OCI-LY3 (cell line): Measurements from ENCODE around the gene MAD1L1.

Source experiments
- H2AFZ ChIP-seq: fragments of 200-600, 300-600 bp; shearing (Covaris generic); 2 replicates; pipeline ENCODE4 v1.6.0; 2014; ENCODE audit warnings: antibody characterized with exemption, low read depth, low read length
- H3K27ac ChIP-seq: fragments of 200-600, 300-600 bp; sonication (generic); 2 replicates; pipeline ENCODE4 v1.5.1; 2014; ENCODE audit warnings: mild to moderate bottlenecking, low read length, moderate library complexity, mixed read lengths
- H3K27me3 ChIP-seq: fragments of 200-600, 300-600 bp; sonication (generic); 2 replicates; pipeline ENCODE4 v1.6.1; 2014; ENCODE audit warnings: low read depth, low read length, mixed read lengths
- H3K36me3 ChIP-seq: fragments of 200-600, 300-600 bp; sonication (generic); replicated peaks from 2 replicates; pipeline ENCODE3; 2014; ENCODE audit warnings: low read depth, low read length, mixed read lengths
- H3K4me1 ChIP-seq: fragments of 300-600, 200-600 bp; sonication (generic); 2 replicates; pipeline ENCODE4 v1.6.1; 2014; ENCODE audit warnings: low read length, mixed read lengths
- H3K4me2 ChIP-seq: fragments of 200-600, 300-600 bp; sonication (generic); 2 replicates; pipeline ENCODE4 v1.6.1; 2014; ENCODE audit warnings: low read length, mixed read lengths
- H3K4me3 ChIP-seq: fragments of 300-600, 200-600 bp; sonication (generic); 2 replicates; pipeline ENCODE4 v1.5.1; 2014; ENCODE audit warnings: antibody characterized with exemption, mild to moderate bottlenecking, low read length, moderate library complexity
- H3K79me2 ChIP-seq: fragments of 300-600, 200-600 bp; shearing (Covaris generic); 2 replicates; pipeline ENCODE4 v1.6.1; 2014; ENCODE audit warnings: mild to moderate bottlenecking, low read length, mixed read lengths
- H3K9ac ChIP-seq: fragments of 300-600, 200-600 bp; shearing (Covaris generic); 2 replicates; pipeline ENCODE4 v1.6.0; 2014; ENCODE audit warnings: mild to moderate bottlenecking, low read length, moderate library complexity
- H3K9me3 ChIP-seq: fragments of 200-600, 300-600 bp; shearing (Covaris generic); 2 replicates; pipeline ENCODE4 v1.6.1; 2014; ENCODE audit warnings: low read length, mixed read lengths; ENCODE audit not compliant: insufficient read depth
- H4K20me1 ChIP-seq: fragments of 200-600, 300-600 bp; sonication (generic); 2 replicates; pipeline ENCODE4 v1.6.1; 2016; ENCODE audit warnings: low read length, mixed read lengths; ENCODE audit not compliant: insufficient read depth
- EZH2phosphoT487 ChIP-seq: fragments of 200-600 bp; shearing (Covaris generic); IDR thresholded peaks from 2 replicates; pipeline ENCODE4 v1.6.1; 2018; ENCODE audit warnings: antibody characterized with exemption, mixed run types, low read depth
- TF ChIP-seq, protein P1 (sequence below): fragments of 200-600, 300-600 bp; sonication (generic); IDR thresholded peaks from 2 replicates; pipeline ENCODE4 v1.5.1; 2014; ENCODE audit warnings: antibody characterized with exemption, low read length, low read depth

The MAD1L1 gene

DNA sequence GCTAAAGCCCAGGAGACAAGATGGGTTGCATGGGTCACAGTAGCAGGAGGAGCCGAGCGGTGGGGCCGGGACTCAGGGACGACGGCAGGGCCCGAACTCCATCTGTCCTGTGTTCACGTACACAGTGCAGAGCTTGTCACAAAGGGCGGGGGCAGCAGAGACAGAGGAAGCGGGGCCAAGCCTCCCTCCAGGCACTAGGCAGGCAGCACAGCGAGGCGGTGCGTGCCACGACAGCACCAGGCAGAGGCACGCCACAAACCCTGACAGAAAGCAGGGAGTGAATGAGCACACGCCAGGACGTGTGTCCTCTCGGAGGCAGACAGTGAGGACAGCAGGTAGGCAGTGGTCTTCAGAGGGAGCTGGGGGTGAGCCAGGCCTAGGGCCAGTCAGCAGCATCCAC lies 177.8 kb downstream of the MAD1L1 start:
- Histone ChIP-seq H3K9me3 (no peaks in the 10 kb centered on the region), H3K9ac (no peak overlapping the region), H3K36me3 (no peaks in the 10 kb centered on the region), H3K4me2 (no peak overlapping the region), H2AFZ (no peak overlapping the region), H3K79me2 (no peaks in the 10 kb centered on the region), H3K4me3 (no peak overlapping the region), H3K4me1 (no peaks in the 10 kb centered on the region), H3K27ac (no peak overlapping the region), H3K27me3 (no peaks in the 10 kb centered on the region), H4K20me1 (no peaks in the 10 kb centered on the region)
- TF ChIP-seq EZH2phosphoT487, result no peak
- TF ChIP-seq, protein P1, sequence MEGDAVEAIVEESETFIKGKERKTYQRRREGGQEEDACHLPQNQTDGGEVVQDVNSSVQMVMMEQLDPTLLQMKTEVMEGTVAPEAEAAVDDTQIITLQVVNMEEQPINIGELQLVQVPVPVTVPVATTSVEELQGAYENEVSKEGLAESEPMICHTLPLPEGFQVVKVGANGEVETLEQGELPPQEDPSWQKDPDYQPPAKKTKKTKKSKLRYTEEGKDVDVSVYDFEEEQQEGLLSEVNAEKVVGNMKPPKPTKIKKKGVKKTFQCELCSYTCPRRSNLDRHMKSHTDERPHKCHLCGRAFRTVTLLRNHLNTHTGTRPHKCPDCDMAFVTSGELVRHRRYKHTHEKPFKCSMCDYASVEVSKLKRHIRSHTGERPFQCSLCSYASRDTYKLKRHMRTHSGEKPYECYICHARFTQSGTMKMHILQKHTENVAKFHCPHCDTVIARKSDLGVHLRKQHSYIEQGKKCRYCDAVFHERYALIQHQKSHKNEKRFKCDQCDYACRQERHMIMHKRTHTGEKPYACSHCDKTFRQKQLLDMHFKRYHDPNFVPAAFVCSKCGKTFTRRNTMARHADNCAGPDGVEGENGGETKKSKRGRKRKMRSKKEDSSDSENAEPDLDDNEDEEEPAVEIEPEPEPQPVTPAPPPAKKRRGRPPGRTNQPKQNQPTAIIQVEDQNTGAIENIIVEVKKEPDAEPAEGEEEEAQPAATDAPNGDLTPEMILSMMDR, result no peak

GRCh38 chr7:2053395-2053794 lies 179.3 kb downstream of the MAD1L1 start:
- Histone ChIP-seq H3K27ac (no peak overlapping the region), H3K36me3 (no peaks in the 10 kb centered on the region), H3K27me3 (no peaks in the 10 kb centered on the region), H3K79me2 (no peaks in the 10 kb centered on the region), H2AFZ (no peak overlapping the region), H4K20me1 (no peaks in the 10 kb centered on the region), H3K9me3 (no peaks in the 10 kb centered on the region), H3K4me1 (peaks cover 4% of the 10 kb centered on the region; the same call in 1 of the 2 replicates), H3K9ac (no peak overlapping the region), H3K4me3 (no peak overlapping the region), H3K4me2 (no peak overlapping the region)
- TF ChIP-seq, protein P1, result no peak
- no peak for TF ChIP-seq EZH2phosphoT487

DNA sequence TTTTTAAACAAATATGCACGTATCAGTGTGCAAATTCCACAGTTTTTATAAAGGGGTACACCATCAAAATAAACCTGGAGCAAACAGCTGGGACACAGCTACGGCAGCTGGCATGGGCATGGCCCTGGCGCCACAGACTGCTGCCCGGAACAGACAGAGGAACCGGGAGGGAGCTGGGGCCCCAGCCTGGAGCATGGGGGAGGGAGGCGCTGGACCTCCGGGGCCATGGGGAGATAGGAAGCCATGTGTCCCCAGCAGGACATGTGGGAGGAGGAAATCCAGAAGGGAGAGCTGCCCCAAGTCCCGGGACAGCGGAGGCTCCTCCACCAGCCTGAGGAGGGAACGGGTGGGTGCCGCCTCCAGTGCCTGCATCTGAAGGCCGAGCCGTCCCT lies 180.1 kb downstream of the MAD1L1 start:
- Histone ChIP-seq H4K20me1 (0 out of 2 replicates have a peak, but pooled peaks cover 4% of the 10 kb centered on the region), H3K27me3 (no peaks in the 10 kb centered on the region), H2AFZ (no peak overlapping the region), H3K27ac (no peak overlapping the region), H3K4me1 (peaks cover 4% of the 10 kb centered on the region; the same call in 1 of the 2 replicates), H3K4me2 (no peak overlapping the region), H3K9me3 (no peaks in the 10 kb centered on the region), H3K79me2 (no peaks in the 10 kb centered on the region), H3K9ac (no peak overlapping the region), H3K36me3 (no peaks in the 10 kb centered on the region), H3K4me3 (no peak overlapping the region)
- TF ChIP-seq EZH2phosphoT487, result no peak
- TF ChIP-seq, protein P1, result no peak

- no peak overlapping the region for H3K4me2 ChIP-seq
- H3K27ac ChIP-seq, result no peak overlapping the region
- H3K27me3 ChIP-seq, result no peaks in the 10 kb centered on the region
- H3K4me1 ChIP-seq, result peaks cover 4% of the 10 kb centered on the region; the same call in 1 of the 2 replicates
- H2AFZ ChIP-seq, result no peak overlapping the region
- TF ChIP-seq, protein P1, result no peak
- no peak for TF ChIP-seq EZH2phosphoT487
- no peaks in the 10 kb centered on the region for H3K9me3 ChIP-seq
- 0 out of 2 replicates have a peak, but pooled peaks cover 4% of the 10 kb centered on the region for H4K20me1 ChIP-seq
- H3K4me3 ChIP-seq, result no peak overlapping the region
- H3K9ac ChIP-seq, result no peak overlapping the region
- no peaks in the 10 kb centered on the region for H3K36me3 ChIP-seq
- H3K79me2 ChIP-seq, result no peaks in the 10 kb centered on the region
These were observed 180.8 kb downstream of the MAD1L1 start for GRCh38 chr7:2051707-2052656.
